ENCODE data around the gene SHISAL2B. TPM values are rescaled to one million over a fixed set of nuclear protein-coding genes. Genes with fewer than 3 reads are reported as not detected.

The SHISAL2B gene
- total and polyA plus RNA-seq, 2 donors (not counting 3 experiments of a cell fraction or from before 2014, with no cell fraction given), result not detected

- no peak for DNase-seq (ENCODE audit: low read depth, low spot score)
- dilution Hi-C loops (cut with MboI; ENCODE audit: extremely low pct_ligation_motif_present, low sequenced_read_pairs), result no loop called here
- intact Hi-C loops (cut with micrococcal nuclease), result no loop called here
- H3K9me3 ChIP-seq (replicated peaks; ENCODE audit: control insufficient read depth, insufficient read depth, low read length), result no peaks in the 10 kb centered on the region
- TF ChIP-seq POLR2AphosphoS5 (IDR thresholded peaks at IDR 0.05; ENCODE audit: insufficient read depth, low read depth, low read length), result no peak
- TF ChIP-seq POLR2A (IDR thresholded peaks at IDR 0.05; ENCODE audit: low read depth, low read length), result no peak
- TF ChIP-seq FOS (IDR thresholded peaks at IDR 0.05; ENCODE audit: borderline replicate concordance, insufficient read depth, low read length), result no peak
- TF ChIP-seq CTCF (IDR thresholded peaks at IDR 0.05; ENCODE audit: extremely low read depth in 1 of 2, insufficient read depth in 1 of 2, low read depth in 1 of 2, low read length in 2 of 2), result no peak
- no peak for TF ChIP-seq MAX (IDR thresholded peaks at IDR 0.05; ENCODE audit: insufficient read depth, insufficient read length)
- TF ChIP-seq JUN (IDR thresholded peaks at IDR 0.05; ENCODE audit: borderline replicate concordance, insufficient read depth, insufficient read length, low read depth), result no peak
- H2AFZ ChIP-seq (ENCODE audit: low read depth, low read length), result no peak overlapping the region
- H4K20me1 ChIP-seq (replicated peaks; ENCODE audit: control insufficient read depth, extremely low read depth, insufficient read depth, low read length), result no peaks in the 10 kb centered on the region
- no peak overlapping the region for H3K27ac ChIP-seq (ENCODE audit: insufficient read depth, low read depth, low read length)
- ChIA-PET CTCF (no interaction called here), POLR2A (no interaction called here)
- H3K27me3 ChIP-seq (ENCODE audit: control insufficient read depth in 2 of 2, insufficient read depth in 2 of 2, low read length in 2 of 2), result peaks cover 38 to 51% of the 10 kb centered on the region in 2 experiments
- no peaks in the 10 kb centered on the region for H3K9me1 ChIP-seq (replicated peaks; ENCODE audit: control insufficient read depth, extremely low read depth, insufficient read depth, low read length)
- no peak overlapping the region for H3K4me3 ChIP-seq (replicated peaks in 1 of 3; ENCODE audit: insufficient read depth in 1 of 3, low read depth in 1 of 3, low read length in 3 of 3)
- H3K9ac ChIP-seq (replicated peaks; ENCODE audit: extremely low read depth, insufficient read depth, low read length), result no peak overlapping the region
- BruUV-seq (replicated peaks), result no TSS peak
- no peaks in the 10 kb centered on the region for H3K79me2 ChIP-seq (ENCODE audit: control insufficient read depth, insufficient read depth, low read length)
- no peaks in the 10 kb centered on the region for H3K36me3 ChIP-seq (ENCODE audit: control insufficient read depth in 2 of 2, extremely low read depth in 1 of 2, insufficient read depth in 2 of 2, low read length in 2 of 2)
- H3K4me2 ChIP-seq (ENCODE audit: insufficient read depth, low read length), result no peak overlapping the region
- peaks cover 7% of the 10 kb centered on the region for H3K4me1 ChIP-seq (ENCODE audit: control insufficient read depth, extremely low read depth, insufficient read depth, low read length)
- no peak for FAIRE-seq
Measured at GRCh38 chr5:64688965-64689364, 1.3 kb upstream of the SHISAL2B start.

- ChIA-PET CTCF (no interaction called here), POLR2A (no interaction called here)
- dilution Hi-C loops (cut with MboI; ENCODE audit: extremely low pct_ligation_motif_present, low sequenced_read_pairs), result no loop called here
- DNase-seq (ENCODE audit: low read depth, low spot score) (peak; percentile 3), FAIRE-seq (no peak)
- H3K9me3 ChIP-seq (replicated peaks; ENCODE audit: control insufficient read depth, insufficient read depth, low read length), result no peaks in the 10 kb centered on the region
- H3K27me3 ChIP-seq (ENCODE audit: control insufficient read depth in 2 of 2, insufficient read depth in 2 of 2, low read length in 2 of 2), result peaks cover 33 to 53% of the 10 kb centered on the region in 2 experiments
- H3K36me3 ChIP-seq (ENCODE audit: control insufficient read depth in 2 of 2, extremely low read depth in 1 of 2, insufficient read depth in 2 of 2, low read length in 2 of 2), result no peaks in the 10 kb centered on the region
- H3K4me2 ChIP-seq (ENCODE audit: insufficient read depth, low read length), result peak overlapping the region; percentile 63
- TF ChIP-seq EZH2 (IDR thresholded peaks at IDR 0.05; ENCODE audit: borderline replicate concordance, low read depth, low read length, severe bottlenecking), result no peak
- TF ChIP-seq MAX (IDR thresholded peaks at IDR 0.05; ENCODE audit: insufficient read depth, insufficient read length), result no peak
- no peak for TF ChIP-seq POLR2A (IDR thresholded peaks at IDR 0.05; ENCODE audit: low read depth, low read length)
- no peak for TF ChIP-seq FOS (IDR thresholded peaks at IDR 0.05; ENCODE audit: borderline replicate concordance, insufficient read depth, low read length)
- TF ChIP-seq GATA2 (IDR thresholded peaks at IDR 0.05; ENCODE audit: insufficient read depth, insufficient read length, low read depth, low read length), result no peak
- TF ChIP-seq CTCF (IDR thresholded peaks at IDR 0.05; ENCODE audit: extremely low read depth in 1 of 2, insufficient read depth in 1 of 2, low read depth in 1 of 2, low read length in 2 of 2), result no peak
- no peak for TF ChIP-seq POLR2AphosphoS5 (IDR thresholded peaks at IDR 0.05; ENCODE audit: insufficient read depth, low read depth, low read length)
- no peak for TF ChIP-seq MYC (IDR thresholded peaks at IDR 0.05; ENCODE audit: low read depth, low read length)
- TF ChIP-seq JUN (IDR thresholded peaks at IDR 0.05; ENCODE audit: borderline replicate concordance, insufficient read depth, insufficient read length, low read depth), result no peak
- H3K4me3 ChIP-seq (replicated peaks in 1 of 3; ENCODE audit: insufficient read depth in 1 of 3, low read depth in 1 of 3, low read length in 3 of 3), result no peak overlapping the region
- no peaks in the 10 kb centered on the region for H3K9me1 ChIP-seq (replicated peaks; ENCODE audit: control insufficient read depth, extremely low read depth, insufficient read depth, low read length)
- no TSS peak for BruUV-seq (replicated peaks)
- no peak overlapping the region for H3K27ac ChIP-seq (ENCODE audit: insufficient read depth, low read depth, low read length)
- no peak overlapping the region for H3K9ac ChIP-seq (replicated peaks; ENCODE audit: extremely low read depth, insufficient read depth, low read length)
- no peaks in the 10 kb centered on the region for H3K79me2 ChIP-seq (ENCODE audit: control insufficient read depth, insufficient read depth, low read length)
- peaks cover 7% of the 10 kb centered on the region for H3K4me1 ChIP-seq (ENCODE audit: control insufficient read depth, extremely low read depth, insufficient read depth, low read length)
- H2AFZ ChIP-seq (ENCODE audit: low read depth, low read length), result peak overlapping the region; percentile 50
- intact Hi-C loops (cut with micrococcal nuclease), result no loop called here
- H4K20me1 ChIP-seq (replicated peaks; ENCODE audit: control insufficient read depth, extremely low read depth, insufficient read depth, low read length), result no peaks in the 10 kb centered on the region
Measured at GRCh38 chr5:64690104-64690416, 243 bp upstream of the SHISAL2B start.

All from endothelial cell of umbilical vein (primary cell).